GM18858 (cell line): ENCODE results near the gene CFB.
"Not testable (repeated sequence)": the region's sequence is repeated elsewhere in the genome, so short reads cannot be mapped to it uniquely, and the experiment has no call there.

Source experiments
- ATAC-seq: cut with Tn5 transposase; IDR thresholded peaks from one replicate; pipeline ENCODE4 v1.9.1; 2021; ENCODE audit not compliant: unreplicated experiment

Gene CFB

DNA sequence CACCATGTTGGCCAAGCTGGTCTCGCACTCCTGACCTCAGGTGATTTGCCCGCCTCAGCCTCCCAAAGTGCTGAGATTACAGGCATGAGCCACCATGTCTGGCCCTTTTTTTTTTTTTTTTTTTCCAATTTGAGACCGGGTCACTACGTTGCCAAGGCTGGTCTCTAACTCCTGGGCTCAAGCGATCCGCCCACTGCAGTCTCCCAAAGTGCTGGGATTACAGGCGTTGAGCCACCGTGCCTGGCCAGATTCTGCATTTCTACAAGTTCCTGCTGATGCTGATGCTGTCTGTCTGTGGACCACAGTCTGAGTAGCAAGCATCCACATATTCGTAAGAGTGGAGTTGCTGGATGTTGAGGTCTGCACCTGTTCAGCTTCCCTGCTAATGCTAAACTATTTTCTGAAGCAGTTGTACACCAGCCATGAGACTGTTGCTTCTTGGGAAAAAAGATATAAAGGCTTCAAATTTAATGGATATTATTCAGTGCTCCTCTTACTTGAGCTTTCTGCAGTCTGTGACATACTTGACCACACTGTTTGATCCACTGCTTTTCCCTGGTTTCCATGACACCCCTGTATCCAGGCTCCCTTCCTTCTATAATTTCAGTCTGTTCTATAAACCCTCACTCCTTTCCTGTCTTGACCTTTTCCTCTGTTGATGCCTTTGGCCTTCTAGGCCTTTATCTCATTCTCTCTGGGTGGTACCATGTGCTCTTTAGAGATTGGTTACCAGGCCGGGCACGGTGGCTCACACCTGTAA lies 33.9 kb upstream of the CFB start:
- ATAC-seq, result no peak

DNA sequence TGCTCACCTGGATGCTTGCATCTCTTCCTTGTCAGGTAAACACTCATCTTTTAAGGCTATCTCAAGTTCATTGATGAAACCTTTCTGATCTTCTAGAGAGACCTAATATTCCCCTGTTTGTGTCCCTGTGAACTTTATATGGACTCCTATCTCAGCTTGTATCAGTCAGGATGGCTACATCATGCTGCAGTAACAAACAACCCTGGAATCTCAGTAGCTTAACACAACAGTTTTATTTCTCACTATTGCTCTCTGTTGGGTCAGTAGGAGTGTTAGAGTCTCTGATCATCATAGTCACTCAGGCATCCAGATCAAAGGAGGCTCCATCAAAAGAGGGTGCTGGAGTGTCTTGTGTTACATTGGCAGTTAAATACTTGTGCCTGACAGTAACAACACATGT lies 30.5 kb upstream of the CFB start:
- no peak for ATAC-seq

- ATAC-seq, result no peak
Measured at GRCh38 chr6:31915756-31916155, 30.1 kb upstream of the CFB start.

- no peak for ATAC-seq
Measured at GRCh38 chr6:31918069-31918720, 27.7 kb upstream of the CFB start.

GRCh38 chr6:31919624-31920303 lies 26.1 kb upstream of the CFB start:
- ATAC-seq, result no peak

- no peak for ATAC-seq
Measured at GRCh38 chr6:31920811-31921210, 25.1 kb upstream of the CFB start.

GRCh38 chr6:31922942-31923341 lies 23.0 kb upstream of the CFB start:
- ATAC-seq, result no peak

DNA sequence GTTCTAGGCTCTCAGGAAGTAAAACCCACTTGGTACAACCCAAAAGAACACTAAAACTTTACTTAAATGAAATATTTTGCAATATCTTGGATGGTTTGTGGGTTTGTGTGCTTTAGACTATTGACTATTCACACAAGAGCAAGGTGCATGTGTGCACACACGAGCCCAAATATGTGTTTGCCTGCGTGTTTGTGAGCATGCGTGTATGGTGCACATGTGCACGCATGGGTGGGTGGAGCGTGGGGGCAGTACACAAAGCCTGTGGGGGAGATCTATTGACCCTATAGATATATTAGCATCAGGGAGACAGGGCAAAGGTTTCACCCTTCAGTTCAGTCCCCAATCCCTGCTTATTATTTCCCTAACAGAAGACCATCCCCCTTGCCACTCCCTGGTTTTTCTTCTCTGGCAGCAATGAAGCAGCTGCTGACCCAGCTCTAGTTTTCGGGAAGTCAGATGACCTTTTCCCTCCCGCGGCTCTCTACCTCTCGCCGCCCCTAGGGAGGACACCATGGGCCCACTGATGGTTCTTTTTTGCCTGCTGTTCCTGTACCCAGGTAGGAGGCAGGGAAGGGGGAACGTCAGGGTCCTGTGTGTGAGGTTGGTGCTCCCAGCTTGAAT lies 18.5 kb upstream of the CFB start, which contains the start of gene C2:
Gene C2, plus strand, starts transcription at position 476 of the 621 bp plus-strand sequence. Its CDS starts 36 bp downstream, at position 512.
- no peak for ATAC-seq

DNA sequence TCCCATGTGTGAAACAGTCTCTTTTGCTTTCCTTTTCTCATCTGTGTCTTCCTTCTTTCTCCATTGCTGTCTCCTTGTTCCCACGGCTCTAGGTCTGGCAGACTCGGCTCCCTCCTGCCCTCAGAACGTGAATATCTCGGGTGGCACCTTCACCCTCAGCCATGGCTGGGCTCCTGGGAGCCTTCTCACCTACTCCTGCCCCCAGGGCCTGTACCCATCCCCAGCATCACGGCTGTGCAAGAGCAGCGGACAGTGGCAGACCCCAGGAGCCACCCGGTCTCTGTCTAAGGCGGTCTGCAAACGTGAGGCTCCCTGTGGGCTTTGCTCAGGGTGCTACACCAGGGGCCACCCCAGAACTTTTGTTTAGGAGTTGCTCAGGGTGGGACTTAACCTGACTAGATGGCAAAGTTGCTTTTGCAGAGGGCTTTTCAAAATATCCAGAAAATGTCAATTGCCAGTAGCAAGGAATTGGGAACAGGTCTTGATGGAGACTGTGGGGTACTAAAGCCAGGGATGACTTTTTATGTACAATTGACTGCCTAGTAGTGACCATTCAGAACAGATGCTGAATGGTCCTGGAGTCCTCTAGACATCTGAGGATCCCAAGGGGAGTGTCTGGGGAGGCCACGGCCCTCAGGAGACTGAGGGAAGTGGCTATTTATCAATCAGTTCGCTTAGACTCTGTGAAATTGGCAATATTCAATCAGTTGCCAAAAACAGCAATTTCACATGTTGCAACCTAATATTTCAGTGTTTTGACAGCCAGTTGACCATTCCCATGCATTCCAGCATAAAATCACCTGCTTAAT lies 17.8 kb upstream of the CFB start:
- no peak for ATAC-seq

GRCh38 chr6:31928672-31928939 lies 17.3 kb upstream of the CFB start:
- no peak for ATAC-seq

DNA sequence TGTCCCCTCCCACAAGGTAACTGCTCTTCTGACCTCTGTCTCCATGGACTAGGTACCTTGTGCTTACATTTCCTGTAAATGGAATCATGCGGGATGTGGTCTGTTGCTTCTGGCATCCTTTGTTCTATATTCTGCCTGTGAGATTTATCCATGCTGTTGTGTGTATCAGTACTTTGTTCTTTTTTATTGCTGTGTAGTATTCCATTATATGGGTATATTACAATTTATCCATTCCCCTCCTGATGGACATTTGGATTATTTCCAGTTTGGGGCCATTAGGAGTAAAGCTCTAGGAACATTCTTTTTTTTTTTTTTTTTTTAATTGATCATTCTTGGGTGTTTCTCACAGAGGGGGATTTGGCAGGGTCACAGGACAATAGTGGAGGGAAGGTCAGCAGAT lies 14.9 kb upstream of the CFB start:
- ATAC-seq, result no peak

DNA sequence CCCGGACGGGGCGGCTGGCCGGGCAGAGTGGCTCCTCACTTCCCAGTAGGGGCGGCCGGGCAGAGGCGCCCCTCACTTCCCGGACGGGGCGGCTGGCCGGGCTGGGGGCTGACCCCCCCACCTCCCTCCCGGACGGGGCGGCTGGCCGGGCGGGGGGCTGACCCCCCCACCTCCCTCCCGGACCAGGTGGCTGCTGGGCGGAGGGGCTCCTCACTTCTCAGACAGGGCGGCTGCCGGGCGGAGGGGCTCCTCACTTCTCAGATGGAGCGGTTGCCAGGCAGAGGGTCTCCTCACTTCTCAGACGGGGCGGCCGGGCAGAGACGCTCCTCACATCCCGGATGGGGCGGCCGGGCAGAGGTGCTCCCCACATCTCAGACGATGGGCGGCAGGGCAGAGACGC lies 13.8 kb upstream of the CFB start:
- not testable (repeated sequence) for ATAC-seq

- ATAC-seq, result no peak
Measured at GRCh38 chr6:31933537-31933936, 12.4 kb upstream of the CFB start.

DNA sequence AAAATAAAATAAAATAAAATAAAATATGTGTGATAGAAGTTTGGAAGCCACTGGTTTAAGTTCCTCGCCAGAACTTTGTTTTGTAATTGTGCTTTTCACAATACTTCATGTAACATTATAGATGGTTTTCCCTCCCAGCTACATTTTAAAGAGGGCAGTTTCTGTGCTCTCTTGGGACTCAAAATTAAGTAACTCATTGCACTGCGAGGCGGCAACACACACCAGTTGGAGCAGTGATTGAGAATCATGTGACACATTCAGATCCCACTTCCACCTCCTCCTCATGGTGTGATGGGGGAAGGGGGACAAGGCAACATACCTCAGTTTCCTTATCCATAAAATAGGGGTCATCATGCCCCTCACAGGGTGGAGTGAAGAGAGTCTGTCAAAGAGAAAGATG lies 10.9 kb upstream of the CFB start:
- ATAC-seq, result no peak

DNA sequence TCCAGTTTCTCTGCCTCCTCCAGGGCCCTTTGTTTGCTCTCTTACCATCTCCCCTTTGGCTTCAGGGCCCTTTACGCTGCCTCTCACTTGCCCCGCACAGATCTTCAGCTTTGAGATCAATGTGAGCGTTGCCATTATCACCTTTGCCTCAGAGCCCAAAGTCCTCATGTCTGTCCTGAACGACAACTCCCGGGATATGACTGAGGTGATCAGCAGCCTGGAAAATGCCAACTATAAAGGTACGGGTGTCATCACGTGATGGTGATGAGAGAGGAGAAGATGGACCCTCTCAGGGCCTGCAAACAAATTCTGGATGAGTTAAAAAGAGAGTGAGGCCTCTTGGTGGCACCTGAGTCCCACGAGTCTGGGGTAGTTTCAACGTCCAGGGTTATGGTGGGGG lies 10.1 kb upstream of the CFB start:
- no peak for ATAC-seq

DNA sequence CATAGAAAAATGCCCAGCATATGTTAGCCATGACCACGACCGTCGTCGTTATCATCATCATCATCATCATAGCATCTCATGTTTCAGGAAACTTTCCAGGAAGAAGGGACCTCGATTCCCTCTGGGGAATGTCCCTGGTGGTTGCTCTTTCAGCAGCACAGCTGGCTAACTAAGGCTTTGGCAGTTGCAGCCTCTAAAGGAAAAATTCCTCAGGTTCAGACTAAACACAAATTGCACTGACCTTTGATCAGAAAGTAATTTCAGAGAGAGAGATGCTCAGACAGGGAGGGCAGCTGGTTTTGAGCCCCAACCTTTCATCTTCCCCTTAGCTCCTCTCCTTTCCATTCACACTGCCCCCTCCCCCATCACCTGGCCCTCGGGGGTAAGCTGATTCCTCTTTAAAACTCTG lies 5.6 kb upstream of the CFB start:
- no peak for ATAC-seq

DNA sequence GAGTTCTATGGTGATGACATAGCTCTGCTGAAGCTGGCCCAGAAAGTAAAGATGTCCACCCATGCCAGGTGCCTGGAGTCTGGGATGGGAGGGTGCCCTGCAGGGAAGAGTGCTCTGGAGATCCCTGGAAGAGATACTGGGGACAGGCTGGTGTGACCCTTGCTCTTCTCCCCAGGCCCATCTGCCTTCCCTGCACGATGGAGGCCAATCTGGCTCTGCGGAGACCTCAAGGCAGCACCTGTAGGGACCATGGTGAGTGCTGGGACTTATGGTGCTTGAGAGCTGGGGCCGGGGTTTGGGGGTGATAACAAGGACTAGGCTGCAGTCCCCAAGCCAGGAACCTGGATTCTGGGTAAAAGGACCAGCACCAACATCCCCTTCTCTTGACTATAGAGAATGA lies 2.2 kb upstream of the CFB start:
- no peak for ATAC-seq

- no peak for ATAC-seq
Measured at GRCh38 chr6:31945154-31945506, 765 bp upstream of the CFB start.

DNA sequence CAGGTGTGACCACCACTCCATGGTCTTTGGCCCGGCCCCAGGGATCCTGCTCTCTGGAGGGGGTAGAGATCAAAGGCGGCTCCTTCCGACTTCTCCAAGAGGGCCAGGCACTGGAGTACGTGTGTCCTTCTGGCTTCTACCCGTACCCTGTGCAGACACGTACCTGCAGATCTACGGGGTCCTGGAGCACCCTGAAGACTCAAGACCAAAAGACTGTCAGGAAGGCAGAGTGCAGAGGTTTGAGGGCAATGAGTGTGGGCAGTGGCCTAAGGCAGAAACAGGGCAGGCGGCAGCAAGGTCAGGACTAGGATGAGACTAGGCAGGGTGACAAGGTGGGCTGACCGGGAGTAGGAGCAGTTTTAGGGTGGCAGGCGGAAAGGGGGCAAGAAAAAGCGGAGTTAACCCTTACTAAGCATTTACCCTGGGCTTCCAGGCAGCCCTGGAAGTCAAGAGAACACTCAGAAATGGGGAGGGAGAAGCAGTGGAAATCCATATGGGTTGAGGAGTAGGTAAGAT lies 533 bp downstream of the CFB start:
- no peak for ATAC-seq

DNA sequence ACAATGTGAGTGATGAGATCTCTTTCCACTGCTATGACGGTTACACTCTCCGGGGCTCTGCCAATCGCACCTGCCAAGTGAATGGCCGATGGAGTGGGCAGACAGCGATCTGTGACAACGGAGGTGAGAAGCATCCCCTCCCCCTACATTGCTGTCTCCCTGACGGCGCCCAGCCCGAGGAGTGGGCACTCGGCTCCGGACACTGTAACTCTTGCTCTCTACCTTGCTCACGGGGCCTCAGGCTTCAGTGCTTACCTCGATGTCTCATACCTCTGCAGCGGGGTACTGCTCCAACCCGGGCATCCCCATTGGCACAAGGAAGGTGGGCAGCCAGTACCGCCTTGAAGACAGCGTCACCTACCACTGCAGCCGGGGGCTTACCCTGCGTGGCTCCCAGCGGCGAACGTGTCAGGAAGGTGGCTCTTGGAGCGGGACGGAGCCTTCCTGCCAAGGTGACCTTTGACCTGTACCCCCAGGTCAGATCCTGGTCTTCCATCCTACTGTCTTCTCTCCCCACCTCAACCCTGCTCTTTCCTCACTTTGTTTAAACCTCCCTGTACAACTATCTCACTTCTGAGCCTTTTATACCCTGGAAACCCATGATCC lies 1.3 kb downstream of the CFB start:
- no peak for ATAC-seq

DNA sequence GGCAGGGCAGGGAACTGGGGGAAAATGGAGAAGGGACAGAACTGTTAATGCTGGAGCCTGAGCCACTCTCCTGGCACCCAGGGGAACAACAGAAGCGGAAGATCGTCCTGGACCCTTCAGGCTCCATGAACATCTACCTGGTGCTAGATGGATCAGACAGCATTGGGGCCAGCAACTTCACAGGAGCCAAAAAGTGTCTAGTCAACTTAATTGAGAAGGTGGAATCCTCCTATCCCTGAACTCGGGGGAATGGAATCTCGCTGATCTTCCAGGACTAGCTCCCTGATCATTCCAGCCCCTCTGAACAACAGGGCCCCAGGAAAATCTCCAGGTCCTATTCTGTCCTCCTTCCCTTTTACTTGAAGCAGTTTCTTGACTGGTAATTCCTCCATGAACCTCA lies 2.0 kb downstream of the CFB start:
- no peak for ATAC-seq
